DOHH2 (cell line): Measurements from ENCODE around the gene GATAD2A.

ENCODE experiments used
- H3F3A ChIP-seq: fragments of 200-600 bp; sonication (generic), shearing (Covaris generic); 2 replicates; pipeline ENCODE4 v1.6.0; 2016; ENCODE audit warnings: antibody characterized with exemption, mild to moderate bottlenecking; ENCODE audit not compliant: control insufficient read depth, insufficient read depth
- H3K27ac ChIP-seq: fragments of 200-600 bp; sonication (generic); 2 replicates; pipeline ENCODE4 v1.5.1; 2014; ENCODE audit warnings: low read depth, mild to moderate bottlenecking, low read length, moderate library complexity
- H3K27me3 ChIP-seq: fragments of 200-600 bp; sonication (generic); 2 replicates; pipeline ENCODE4 v1.6.1; 2014; ENCODE audit warnings: mild to moderate bottlenecking, low read length, mixed read lengths; ENCODE audit not compliant: control insufficient read depth
- H3K36me3 ChIP-seq: fragments of 200-600 bp; sonication (generic); 2 replicates; pipeline ENCODE4 v1.6.1; 2014; ENCODE audit warnings: mild to moderate bottlenecking, low read length, moderate library complexity, mixed read lengths; ENCODE audit not compliant: control insufficient read depth
- H3K4me1 ChIP-seq: fragments of 200-600 bp; sonication (generic); 2 replicates; pipeline ENCODE4 v1.6.1; 2014; ENCODE audit warnings: mild to moderate bottlenecking, low read length, mixed read lengths; ENCODE audit not compliant: control insufficient read depth
- H3K4me2 ChIP-seq: fragments of 200-600 bp; sonication (generic); 2 replicates; pipeline ENCODE4 v1.6.0; 2014; ENCODE audit warnings: mild to moderate bottlenecking, low read length, moderate library complexity
- H3K4me3 ChIP-seq: fragments of 200-600 bp; sonication (generic); 2 replicates; pipeline ENCODE4 v1.5.1; 2014; ENCODE audit warnings: mild to moderate bottlenecking, low read length, mixed read lengths
- H3K79me2 ChIP-seq: fragments of 200-600 bp; sonication (generic); 2 replicates; pipeline ENCODE4 v1.6.1; 2014; ENCODE audit warnings: mild to moderate bottlenecking, low read length, mixed read lengths; ENCODE audit not compliant: control insufficient read depth
- H3K9me2 ChIP-seq: fragments of 200-600 bp; sonication (generic); replicated peaks from 2 replicates; pipeline ENCODE4 v1.6.1; 2014; ENCODE audit warnings: mild to moderate bottlenecking, low read length, mixed read lengths; ENCODE audit not compliant: control insufficient read depth
- H3K9me3 ChIP-seq: fragments of 200-600 bp; sonication (generic); 2 replicates; pipeline ENCODE4 v1.6.1; 2014; ENCODE audit warnings: antibody characterized with exemption, low read length, mixed read lengths; ENCODE audit not compliant: control insufficient read depth, insufficient read depth
- H4K20me1 ChIP-seq: fragments of 200-600 bp; sonication (generic); 2 replicates; pipeline ENCODE4 v1.6.0; 2014; ENCODE audit warnings: low read depth, mild to moderate bottlenecking, antibody characterized with exemption, low read length, moderate library complexity; ENCODE audit not compliant: control insufficient read depth, insufficient read depth
- CTCF ChIP-seq: fragments of 200-600 bp; sonication (generic); IDR thresholded peaks from one replicate; pipeline ENCODE4 v1.5.1; 2014; ENCODE audit warnings: antibody characterized with exemption, mild to moderate bottlenecking, low read depth, low read length; ENCODE audit not compliant: poor library complexity, severe bottlenecking
- EZH2phosphoT487 ChIP-seq: fragments of 200-600 bp; sonication (generic); IDR thresholded peaks from 2 replicates; pipeline ENCODE4 v1.6.1; 2017; ENCODE audit warnings: borderline replicate concordance, mild to moderate bottlenecking, antibody characterized with exemption, low read length, moderate library complexity, mixed read lengths

The GATAD2A gene

GRCh38 chr19:19418555-19419260 lies 13.2 kb downstream of the GATAD2A start:
- H4K20me1 ChIP-seq, result peaks cover 41% of the 10 kb centered on the region
- peaks cover 32% of the 10 kb centered on the region for H3K4me1 ChIP-seq
- H3K4me3 ChIP-seq, result no peak overlapping the region

DNA sequence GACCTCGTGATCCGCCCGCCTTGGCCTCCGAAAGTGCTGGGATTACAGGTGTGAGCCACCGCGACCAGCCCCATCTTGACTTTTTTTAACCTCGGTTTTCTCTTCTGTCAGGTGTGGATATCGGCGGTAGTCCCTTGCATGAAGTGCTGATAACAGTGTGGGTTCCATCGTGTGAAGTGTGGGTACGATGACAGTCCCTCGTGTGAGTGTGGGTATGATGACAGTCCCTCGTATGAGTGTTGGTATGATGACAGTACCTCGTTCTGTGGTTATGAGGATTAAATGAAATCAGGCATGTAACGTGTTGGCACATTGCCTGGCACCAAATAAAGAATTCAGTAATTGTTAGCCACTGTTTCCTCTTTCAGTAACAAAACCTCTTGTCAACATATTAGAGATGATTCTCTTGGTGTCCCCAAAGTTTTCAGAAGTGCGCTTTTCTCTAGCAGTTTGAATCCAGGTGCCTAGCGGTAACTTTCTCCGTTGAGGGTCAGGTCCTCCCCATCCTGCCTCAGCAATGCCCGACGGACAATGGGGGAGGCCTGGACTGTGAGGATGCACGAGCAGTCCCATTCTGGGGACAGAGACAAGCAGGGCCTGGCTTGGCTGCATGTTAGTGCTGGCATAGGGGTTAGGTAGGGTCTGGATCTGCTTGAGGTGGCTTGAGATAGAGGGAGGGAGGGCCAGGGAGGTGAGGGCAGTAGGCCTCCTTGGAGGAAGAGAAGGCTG lies 15.3 kb downstream of the GATAD2A start:
- peaks cover 17% of the 10 kb centered on the region for H3K36me3 ChIP-seq
- no peak overlapping the region for H3K4me2 ChIP-seq
- H3K27me3 ChIP-seq, result no peaks in the 10 kb centered on the region
- no peaks in the 10 kb centered on the region for H3K9me2 ChIP-seq
- H3K4me3 ChIP-seq, result no peak overlapping the region
- H3K27ac ChIP-seq, result no peak overlapping the region
- H3K79me2 ChIP-seq, result peaks cover 100% of the 10 kb centered on the region
- peaks cover 45% of the 10 kb centered on the region for H3K4me1 ChIP-seq
- H3K9me3 ChIP-seq, result no peaks in the 10 kb centered on the region
- TF ChIP-seq CTCF (no peak), EZH2phosphoT487 (no peak)
- H4K20me1 ChIP-seq, result peaks cover 45% of the 10 kb centered on the region
- H3F3A ChIP-seq, result no peaks in the 10 kb centered on the region

More at GRCh38 chr19:19418555-19419260, 13.2 kb downstream of the GATAD2A start:
- TF ChIP-seq EZH2phosphoT487 (no peak), CTCF (no peak)
- Histone ChIP-seq H3K79me2 (peaks cover 100% of the 10 kb centered on the region), H3K27me3 (no peaks in the 10 kb centered on the region), H3K36me3 (peaks cover 16% of the 10 kb centered on the region), H3K9me2 (no peaks in the 10 kb centered on the region), H3K27ac (no peak overlapping the region), H3K9me3 (no peaks in the 10 kb centered on the region), H3F3A (no peaks in the 10 kb centered on the region), H3K4me2 (no peak overlapping the region)

DNA sequence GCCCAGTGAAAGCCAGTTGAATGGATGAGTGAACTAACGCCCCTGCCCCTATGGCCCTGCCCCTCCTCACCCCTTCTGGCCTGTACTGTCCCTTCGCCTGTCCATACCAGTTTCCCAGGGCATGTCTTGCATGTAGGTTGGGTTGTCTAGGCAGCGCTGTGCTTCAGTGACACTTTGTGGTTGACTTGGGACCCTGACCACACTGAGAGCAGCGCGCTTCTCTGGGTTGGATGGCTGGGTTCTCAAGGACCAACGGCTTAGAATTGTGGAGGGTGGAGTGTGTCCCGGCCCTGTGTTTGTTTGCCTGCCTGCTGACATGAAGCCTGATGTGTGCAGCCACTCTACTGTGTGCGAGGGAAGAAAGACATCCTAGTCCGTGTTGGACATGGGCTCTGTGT lies 15.8 kb downstream of the GATAD2A start:
- TF ChIP-seq EZH2phosphoT487 (no peak), CTCF (no peak)
- Histone ChIP-seq H3K4me1 (peaks cover 45% of the 10 kb centered on the region), H3K27ac (no peak overlapping the region), H3K79me2 (peaks cover 100% of the 10 kb centered on the region), H3K9me3 (no peaks in the 10 kb centered on the region), H3K4me3 (no peak overlapping the region), H4K20me1 (peaks cover 41% of the 10 kb centered on the region), H3K4me2 (no peak overlapping the region), H3K36me3 (peaks cover 13% of the 10 kb centered on the region), H3K27me3 (no peaks in the 10 kb centered on the region), H3F3A (no peaks in the 10 kb centered on the region), H3K9me2 (no peaks in the 10 kb centered on the region)
